ENCODE results near the gene EPB42.
A peak's percentile ranks its signal among the peaks of the same experiment; 100 is the strongest.

EPB42 gene
- total RNA-seq = 0 to 3.4 (median 0) reads per million in 18 experiments

- DNase-seq = no peak
Measured at GRCh38 chr15:43220991-43221403, at the start of gene EPB42. Gene EPB42, minus strand, starts transcription at chr15:43221018. Its CDS starts 193 bp downstream, at chr15:43220825.

DNA sequence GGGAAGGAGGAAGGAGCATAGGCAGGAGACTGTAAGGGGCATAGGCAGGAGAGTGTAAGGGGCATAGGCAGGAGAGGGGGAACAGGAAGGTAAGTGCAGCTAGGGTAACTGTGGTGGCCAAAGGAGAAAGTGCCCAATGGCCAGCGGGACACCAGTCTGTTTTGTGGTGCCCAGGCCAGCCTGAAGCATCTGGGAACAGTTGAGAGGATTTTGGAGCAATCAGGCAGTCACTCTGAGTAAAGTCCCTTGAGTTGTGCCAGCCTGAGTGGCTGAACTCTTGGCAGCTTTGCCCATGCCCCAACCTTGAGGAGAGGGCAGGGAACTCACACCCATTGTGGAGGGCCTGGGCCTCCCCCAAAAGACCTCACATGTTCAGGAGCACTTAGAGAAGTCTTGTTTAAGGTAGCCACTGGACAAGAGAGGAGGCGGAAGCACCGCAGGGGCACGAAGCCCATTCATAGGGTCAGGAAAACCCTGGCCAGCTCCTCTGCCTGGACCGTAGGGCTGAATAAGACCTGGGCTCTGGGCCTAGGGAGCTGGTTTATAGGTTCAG lies 49.4 kb upstream of the EPB42 start:
- no peak for DNase-seq

DNA sequence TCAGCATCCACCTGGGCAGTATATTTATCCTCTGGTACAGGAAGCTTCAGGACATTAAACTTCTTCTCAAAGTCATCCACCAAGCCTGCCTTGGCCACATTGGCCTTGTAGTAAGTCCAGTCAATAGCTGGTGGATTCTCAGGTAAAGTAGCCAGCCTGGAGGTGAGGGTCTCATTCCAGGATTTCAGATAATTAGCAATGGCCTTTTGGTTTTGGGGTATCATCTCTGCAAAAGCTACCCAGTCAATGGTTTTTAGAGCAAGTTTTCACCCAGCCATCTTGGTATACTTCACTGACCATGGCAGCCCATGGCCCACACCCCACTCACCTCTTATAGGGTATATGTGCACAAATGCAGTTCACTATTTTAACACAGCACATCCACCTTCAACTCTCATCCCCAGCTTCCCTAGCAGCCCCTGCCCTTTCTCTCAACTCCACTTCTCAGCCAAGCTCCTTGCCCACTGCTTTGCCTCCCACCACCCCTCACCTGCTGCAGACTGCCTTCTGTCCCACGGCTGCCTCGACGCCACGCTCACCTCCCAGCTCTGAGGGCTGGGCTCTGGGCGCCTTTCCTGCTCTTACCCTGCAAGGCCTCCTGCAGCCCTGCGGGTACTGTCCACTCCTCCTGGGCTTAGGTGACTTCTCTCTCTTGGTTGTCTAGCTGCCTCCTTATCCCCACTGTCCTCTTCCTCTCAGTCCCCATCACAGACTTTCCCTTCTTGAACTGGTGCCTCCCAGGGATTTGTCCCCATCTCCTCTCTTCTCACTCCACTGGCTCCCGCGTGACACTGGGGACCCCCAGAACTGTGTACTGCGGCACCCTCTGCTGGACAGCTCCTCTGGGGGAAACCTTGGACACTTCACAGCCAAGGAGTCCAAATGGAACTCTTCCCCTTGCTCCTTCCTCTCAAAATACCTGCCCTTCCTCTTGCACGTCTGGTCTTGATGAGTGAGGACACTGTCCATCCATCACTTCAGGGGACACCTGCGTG lies 47.6 kb upstream of the EPB42 start:
- DNase-seq = no peak

- DNase-seq = no peak
Measured at GRCh38 chr15:43267439-43267838, 46.6 kb upstream of the EPB42 start.

DNA sequence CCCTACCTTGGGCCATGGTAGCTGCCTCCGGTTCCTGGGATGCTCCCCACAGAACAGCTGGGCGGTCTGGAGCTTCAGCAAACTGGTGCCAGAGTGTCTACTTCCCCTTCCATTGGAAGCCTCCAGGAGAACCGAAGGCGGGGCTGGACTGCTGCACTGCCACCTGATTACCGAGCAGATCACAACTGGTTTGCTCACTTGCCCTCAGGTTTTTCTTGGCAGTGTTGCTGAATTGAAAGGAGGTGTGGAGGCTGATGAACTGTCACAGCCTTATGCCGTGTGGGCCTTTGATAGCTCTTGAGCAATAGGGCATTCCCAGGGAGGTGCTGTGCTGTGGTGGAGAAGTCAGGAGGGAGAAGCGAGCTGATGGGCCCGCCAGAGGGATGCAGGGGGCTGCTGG lies 46.0 kb upstream of the EPB42 start, which contains the start of gene TGM5:
TGM5 (minus strand) TSS at position 95 of the 400 bp plus-strand sequence; CDS start at position 16, 79 bp downstream.
- peak; percentile 5 to 28 for DNase-seq

DNA sequence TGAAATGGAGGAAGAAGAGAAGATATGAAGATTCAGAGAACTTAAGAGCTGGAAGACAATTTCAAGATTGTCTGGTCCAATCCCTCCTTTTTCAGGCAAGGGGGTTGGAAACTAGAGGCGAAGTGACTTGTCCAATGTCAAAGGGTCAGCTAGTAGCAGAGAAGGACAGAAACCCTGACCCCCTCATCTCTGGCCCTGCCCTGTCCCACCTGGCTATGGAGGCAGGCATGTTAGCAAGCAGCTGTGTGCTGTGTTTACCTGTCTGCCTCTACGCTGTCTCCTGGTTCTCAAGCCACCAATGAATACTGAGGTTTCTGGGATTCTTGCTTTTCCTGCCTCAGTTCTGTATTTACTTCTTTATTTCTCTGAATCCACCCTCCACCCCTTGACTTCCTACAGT lies 45.6 kb upstream of the EPB42 start:
- no peak for DNase-seq

DNA sequence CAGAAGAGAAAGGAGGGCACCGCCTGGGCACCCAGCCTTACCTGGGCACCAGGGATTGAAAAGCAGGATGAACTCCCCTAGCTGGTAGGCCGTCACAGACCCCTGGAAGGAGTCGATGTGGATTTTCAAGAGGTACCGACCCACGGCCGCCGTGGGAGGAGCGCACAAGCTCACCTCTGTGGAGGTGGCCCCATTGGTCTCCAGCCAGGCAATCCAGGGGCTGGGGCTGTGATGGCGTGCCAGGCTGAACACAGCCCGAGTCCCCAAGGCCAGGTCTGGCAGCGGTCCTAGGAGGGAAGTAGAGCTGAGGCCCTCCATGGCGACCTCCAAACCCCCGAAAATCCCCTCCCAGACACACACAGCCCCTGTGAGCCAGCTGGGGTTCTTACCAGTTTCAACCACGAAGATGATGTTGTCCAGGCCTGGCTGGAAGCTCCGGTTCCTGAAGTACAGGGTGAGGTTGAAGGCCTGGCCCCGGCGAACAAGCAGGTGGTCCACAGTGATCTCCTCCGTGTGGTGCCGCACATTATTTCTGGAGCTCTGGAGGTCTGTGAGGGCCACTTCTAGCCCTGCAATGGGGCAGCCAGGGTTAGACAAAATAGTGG lies 39.3 kb upstream of the EPB42 start:
- DNase-seq = no peak

- DNase-seq = no peak
Measured at GRCh38 chr15:43258781-43259180, 38.0 kb upstream of the EPB42 start.

DNA sequence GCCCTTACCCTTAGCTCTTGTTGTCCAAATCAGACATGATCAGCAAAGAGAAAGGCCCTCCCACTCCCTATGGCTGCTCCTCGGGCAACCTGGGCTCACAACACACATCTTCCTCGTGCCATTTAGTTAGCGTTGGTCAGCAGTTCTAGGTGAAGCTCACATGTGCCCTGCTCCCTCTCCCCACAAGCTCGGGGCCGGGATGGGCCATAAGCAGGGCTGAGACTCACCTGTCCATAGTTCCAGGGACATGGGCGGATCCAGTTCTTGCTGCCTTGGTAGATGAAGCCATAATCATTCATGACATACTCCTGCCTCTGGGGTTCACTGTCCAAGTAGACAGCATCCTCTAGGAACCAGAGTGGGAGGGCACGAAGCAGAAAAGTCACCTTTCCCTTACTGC lies 35.5 kb upstream of the EPB42 start:
- DNase-seq = no peak

GRCh38 chr15:43255376-43255775 lies 34.6 kb upstream of the EPB42 start:
- DNase-seq = no peak

- DNase-seq = no peak
Measured at GRCh38 chr15:43253431-43254403, 32.9 kb upstream of the EPB42 start.

DNA sequence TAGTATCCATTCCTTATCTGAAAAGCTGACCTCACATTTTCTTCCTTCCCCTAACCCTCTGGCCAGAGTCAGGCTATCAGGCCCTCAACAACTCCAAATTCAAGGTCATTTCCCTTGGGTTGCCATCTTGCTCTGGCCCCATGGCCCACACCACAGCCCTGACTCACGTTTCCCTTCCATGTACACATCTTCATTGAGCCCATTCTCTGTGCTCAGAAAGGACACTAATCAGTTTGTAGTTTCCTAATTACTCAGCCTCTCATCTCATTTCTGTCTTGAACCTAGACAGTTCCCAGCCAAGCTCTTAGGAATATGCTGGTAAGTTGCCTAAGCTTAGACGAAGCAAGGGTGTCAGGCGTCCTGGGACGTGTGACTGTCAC lies 31.0 kb upstream of the EPB42 start:
- DNase-seq = no peak

DNA sequence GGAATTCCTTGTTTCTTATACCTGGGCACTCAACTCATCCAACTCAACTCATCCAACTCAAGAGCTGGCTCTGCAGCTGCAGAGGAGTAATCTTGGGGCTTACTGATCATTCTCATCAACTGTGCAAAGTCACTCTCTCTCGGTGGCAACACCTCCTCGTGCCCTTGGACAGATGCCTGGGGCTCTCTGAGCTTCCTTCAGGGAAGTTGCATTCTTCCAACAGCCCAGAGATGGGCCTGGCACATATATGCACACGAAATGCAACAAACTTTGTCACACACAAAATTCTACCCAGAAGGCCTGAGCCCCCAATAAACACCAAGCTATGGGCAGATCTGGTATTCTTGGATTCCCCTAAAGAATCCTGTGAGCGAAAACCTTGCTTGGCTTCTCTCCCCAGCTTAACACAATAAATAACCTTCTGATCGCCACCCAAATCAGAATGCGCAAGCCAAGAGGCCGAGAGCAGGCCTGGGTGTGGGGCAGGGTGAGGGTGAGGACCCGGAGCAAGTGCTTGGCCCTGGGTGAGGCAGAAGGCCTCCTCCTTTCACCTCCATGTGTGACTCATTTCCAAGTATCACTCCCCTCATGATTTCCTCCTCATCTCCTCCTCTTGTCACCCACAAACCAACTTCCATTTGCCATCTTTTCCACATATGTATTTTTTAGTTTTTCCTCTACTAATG lies 30.5 kb upstream of the EPB42 start:
- no peak for DNase-seq

- DNase-seq = no peak
Measured at GRCh38 chr15:43250785-43251184, 30.0 kb upstream of the EPB42 start.

- DNase-seq = peak; percentile 78 to 87
Measured at GRCh38 chr15:43249699-43250203, 28.9 kb upstream of the EPB42 start.

GRCh38 chr15:43249236-43249635 lies 28.4 kb upstream of the EPB42 start:
- no peak for DNase-seq

DNA sequence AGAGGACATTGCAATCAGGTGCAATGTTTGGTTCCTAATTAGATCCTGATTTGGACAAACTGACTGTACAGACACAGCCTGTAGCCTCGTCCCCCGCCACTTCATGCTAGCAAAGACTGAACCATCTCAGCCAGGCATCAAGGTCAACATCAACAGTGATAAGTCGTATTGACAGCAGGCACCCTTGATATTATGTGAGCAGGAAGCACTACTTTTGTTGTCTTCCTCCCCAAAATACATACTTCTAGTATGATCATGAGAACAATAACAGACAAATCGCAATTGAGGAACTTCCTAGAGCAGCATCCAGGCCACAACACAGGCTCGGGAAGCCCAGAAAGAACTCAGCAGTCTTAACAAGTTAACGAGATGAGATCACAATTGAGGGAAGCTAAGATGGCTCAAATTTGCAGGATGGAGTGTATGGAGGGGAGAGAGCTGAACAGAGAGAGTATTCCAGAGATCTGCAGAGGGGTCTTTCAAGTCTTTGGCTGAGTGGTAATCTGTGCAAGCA lies 25.5 kb upstream of the EPB42 start:
- DNase-seq = peak in 1 of 2 donors; percentile 36

DNA sequence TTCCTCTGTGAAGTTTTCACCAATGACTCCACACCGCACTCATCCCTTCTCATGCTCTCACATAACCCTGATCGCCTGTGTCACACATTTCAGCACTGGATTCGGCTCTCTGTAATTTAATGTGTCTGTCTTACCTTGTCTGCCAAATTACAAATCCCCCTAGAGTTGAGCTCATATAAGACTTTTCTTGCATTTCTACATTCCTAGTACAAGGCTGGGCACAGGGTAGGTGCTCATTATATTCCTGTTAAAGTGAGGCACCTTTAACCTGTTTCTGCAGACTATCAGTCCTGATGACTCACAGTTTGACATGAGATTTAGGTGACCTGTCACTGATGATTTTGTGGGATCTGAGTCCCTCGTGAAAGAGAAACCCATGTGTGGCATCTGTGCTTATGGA lies 23.3 kb upstream of the EPB42 start:
- no peak for DNase-seq

- DNase-seq = no peak
Measured at GRCh38 chr15:43243020-43243645, 22.3 kb upstream of the EPB42 start.

GRCh38 chr15:43242616-43243015 lies 21.8 kb upstream of the EPB42 start:
- no peak for DNase-seq

DNA sequence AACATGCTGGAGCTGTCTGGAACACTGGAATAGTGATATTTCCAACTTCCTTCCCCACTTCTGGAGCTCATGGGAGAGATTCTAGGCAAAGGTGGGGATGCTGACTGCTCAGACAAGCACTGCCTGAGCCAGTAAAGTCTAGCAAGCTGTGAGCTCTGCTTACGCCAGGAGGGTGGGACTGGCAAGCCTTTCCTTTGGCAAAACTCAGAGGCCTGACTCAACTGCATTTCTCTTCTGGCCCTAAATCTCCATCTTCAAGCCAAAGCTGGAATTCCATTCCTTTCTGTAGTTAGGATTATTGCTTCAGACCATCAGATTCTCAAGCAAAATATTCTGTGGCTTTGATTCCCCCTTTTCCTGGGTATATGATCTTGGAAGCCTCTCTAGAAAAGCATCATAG lies 20.3 kb upstream of the EPB42 start:
- DNase-seq = no peak

All from inflammatory macrophage (primary cell).